Measurements from ENCODE around the gene CDH15.
"Not testable (repeated sequence)": the region's sequence is repeated elsewhere in the genome, so short reads cannot be mapped to it uniquely, and the experiment has no call there.

CDH15 gene

DNA sequence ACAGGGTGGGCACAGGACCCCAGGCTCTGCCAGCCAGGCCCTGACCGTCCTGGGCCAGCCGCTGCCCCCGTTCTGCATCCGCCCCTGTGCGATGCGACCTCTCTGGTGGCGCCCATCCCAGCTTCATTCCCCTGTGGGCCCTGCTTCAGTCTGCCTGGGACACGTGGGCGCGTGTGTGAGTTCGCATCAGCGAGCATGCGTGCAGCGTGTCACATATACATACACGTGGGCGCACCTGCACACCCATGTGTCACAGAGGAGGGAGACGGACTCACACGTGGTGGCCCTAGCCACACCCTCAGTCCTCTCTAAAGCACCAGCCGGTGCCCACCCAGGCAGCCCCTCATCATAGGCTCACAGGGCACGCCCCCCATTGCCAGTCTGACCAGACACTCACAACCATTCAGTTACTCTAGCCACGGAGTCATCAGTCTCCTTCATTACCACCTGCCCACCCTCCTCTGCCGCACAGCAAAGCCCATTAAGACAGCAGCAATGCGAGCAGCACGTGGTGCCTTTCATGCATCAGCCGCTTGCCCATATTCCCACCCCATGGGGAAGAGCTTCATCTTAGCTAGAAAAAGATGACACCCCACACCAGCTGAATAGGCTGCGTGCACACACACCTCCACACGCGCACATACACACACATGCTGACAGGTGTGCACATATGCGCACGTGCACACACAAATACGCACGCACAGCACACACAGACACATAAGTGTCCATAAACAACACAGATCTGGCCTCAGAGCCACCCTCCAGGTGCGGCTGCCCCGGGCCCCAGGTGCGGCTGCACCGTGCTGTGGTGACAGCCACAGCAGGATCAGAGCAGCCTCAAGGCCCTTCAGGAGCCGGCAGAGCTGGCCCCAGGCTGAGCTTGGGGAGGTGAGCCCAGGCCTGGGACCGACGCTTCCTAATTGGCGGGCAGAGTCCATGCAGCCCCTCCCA, 9.5 kb upstream of the CDH15 start:
- no peak for DNase-seq (ENCODE audit: low read depth in 2 of 2)
- no peak for TF ChIP-seq CTCF (IDR thresholded peaks at IDR 0.05; ENCODE audit: low read depth, low read length)
- H3K4me3 ChIP-seq (replicated peaks in 1 of 2; ENCODE audit: low read depth in 2 of 2, low read length in 2 of 2), result no peak overlapping the region

- H3K4me3 ChIP-seq (replicated peaks in 1 of 2; ENCODE audit: low read depth in 2 of 2, low read length in 2 of 2), result no peak overlapping the region
- TF ChIP-seq CTCF (IDR thresholded peaks at IDR 0.05; ENCODE audit: low read depth, low read length), result no peak
- no peak for DNase-seq (ENCODE audit: low read depth in 2 of 2)
These were observed 8.3 kb upstream of the CDH15 start for GRCh38 chr16:89163297-89163696.

- DNase-seq (ENCODE audit: low read depth in 2 of 2), result no peak
- H3K4me3 ChIP-seq (replicated peaks in 1 of 2; ENCODE audit: low read depth in 2 of 2, low read length in 2 of 2), result no peak overlapping the region
- no peak for TF ChIP-seq CTCF (IDR thresholded peaks at IDR 0.05; ENCODE audit: low read depth, low read length)
These were observed 7.1 kb upstream of the CDH15 start for GRCh38 chr16:89164436-89164835.

GRCh38 chr16:89164847-89165680, 6.5 kb upstream of the CDH15 start:
- TF ChIP-seq CTCF (IDR thresholded peaks at IDR 0.05; ENCODE audit: low read depth, low read length), result no peak
- no peak for DNase-seq (ENCODE audit: low read depth in 2 of 2)
- H3K4me3 ChIP-seq (replicated peaks in 1 of 2; ENCODE audit: low read depth in 2 of 2, low read length in 2 of 2), result no peak overlapping the region

- not testable (repeated sequence) for DNase-seq (ENCODE audit: low read depth in 2 of 2); H3K4me3 ChIP-seq (replicated peaks in 1 of 2; ENCODE audit: low read depth in 2 of 2, low read length in 2 of 2)
These were observed 5.9 kb upstream of the CDH15 start for GRCh38 chr16:89165681-89165979.

DNA sequence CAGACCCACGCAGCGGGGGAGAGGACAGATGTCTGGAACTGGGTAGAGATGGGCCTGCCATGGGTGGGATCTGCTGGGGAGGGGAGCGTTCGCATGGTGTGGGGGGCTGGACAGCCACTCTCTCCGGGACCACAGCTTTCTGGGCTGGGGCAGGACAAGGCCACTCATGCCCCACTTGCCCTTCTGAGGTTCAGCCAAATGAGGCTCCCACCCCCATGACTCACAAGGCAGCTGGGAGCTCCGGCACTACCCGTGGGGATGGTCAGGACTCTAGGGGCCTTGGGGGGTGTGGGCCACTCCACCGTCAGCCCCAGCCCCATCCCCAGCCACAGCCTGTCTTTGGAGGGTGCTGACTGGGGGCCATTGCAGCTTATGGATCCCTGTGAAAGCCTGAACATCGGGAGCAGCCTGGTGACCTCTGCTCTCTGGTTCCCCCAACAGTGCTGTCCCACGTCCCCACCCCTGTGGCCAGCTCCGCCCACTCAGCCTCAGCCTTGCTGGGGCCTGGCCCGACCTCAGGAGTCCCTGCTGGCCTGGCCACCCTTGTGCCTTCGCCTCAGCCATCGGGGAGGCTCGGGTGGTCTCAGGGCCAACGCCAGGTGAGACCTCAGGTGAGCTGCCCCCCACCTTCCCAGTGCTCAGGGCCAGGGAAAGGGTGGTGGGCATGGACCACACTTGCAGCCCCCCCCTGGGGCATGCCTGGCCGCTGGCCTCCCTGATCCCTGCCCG, 4.7 kb upstream of the CDH15 start:
- TF ChIP-seq CTCF (IDR thresholded peaks at IDR 0.05; ENCODE audit: low read depth, low read length), result no peak
- H3K4me3 ChIP-seq (replicated peaks in 1 of 2; ENCODE audit: low read depth in 2 of 2, low read length in 2 of 2), result no peak overlapping the region
- DNase-seq (ENCODE audit: low read depth in 2 of 2), result peak in 1 of 2 donors; percentile 25
